Measurements from ENCODE around the gene KCNMA1.

KCNMA1 gene

DNA sequence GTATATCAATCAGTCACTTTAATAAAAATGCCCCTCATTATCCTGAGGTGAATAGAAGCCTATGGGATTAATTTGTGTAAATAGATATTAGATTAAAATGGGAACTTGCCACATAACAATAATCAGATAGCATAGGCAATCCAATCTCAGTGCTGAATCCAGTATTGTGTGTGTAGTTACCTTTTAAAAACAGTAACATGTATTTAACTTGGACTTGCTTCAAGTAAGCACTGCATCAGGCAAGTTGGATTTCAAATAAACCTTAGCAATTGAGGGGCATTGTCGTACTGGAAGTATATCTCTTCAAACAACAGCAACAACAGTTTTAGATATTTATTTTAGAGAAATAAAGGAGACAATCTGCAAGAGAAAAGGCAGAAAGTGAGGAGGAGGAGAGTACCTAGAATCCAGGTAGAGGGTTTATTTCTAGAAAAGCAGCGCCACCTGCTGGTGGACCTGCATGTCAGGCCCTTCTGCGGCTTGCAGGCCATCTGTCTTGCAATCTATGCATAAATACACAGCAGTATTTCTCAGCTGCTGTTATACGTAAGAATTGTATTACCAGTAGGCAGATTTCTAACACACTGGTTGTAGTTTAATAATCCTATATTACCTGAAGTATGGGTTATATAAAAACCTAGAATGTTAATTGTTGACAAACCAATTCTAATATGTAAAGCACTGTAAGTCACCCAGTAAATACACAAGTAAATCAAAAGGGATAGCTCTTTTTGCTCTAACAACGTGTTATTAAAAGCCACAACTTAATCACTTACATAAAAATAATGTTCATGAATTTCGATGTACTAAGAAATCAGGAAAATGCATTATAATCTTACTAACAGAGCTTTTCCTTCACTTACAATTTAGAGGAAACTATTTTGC is 652.8 kb downstream of the KCNMA1 start:
- peak; percentile 44 to 49 for DNase-seq (ENCODE audit: low read depth in 2 of 2)

DNA sequence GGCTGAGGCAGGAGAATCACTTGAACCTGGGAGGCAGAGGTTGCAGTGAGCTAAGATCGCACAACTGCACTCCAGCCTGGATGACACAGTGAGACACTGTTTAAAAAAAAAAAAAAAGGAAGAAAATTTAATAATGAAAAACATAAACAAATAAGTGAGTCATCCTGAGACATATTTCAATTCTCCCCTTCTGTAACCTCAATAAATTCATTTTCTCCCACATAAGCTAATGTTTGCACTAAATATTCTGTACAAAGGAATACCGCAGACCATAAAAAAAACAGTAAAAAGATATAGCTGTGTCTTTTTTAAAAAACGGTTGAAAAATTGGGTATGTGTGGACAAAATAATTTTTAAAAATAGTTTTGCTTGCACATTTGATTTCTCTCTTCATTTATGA is 654.0 kb downstream of the KCNMA1 start:
- DNase-seq (ENCODE audit: low read depth in 2 of 2): no peak

DNA sequence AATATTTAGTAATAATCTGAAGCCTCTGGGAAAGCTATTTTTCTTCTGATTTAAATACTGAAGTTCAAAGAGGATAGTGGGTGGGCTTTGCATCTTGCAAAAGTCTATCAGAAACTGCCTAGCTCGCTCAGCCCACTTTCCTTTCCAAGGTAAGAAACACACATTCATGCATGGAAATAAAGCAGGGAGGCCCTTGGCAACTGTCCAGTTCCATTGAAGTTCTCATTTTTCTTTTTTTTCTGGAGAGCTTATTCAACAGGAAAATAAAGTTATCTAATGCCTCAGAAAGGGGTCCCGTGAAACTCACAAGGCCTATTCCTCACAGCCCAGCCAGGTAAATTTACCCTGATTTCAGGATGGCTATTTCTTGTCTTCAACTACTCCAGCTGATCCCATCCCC is 654.9 kb downstream of the KCNMA1 start:
- no peak for DNase-seq (ENCODE audit: low read depth in 2 of 2)

DNA sequence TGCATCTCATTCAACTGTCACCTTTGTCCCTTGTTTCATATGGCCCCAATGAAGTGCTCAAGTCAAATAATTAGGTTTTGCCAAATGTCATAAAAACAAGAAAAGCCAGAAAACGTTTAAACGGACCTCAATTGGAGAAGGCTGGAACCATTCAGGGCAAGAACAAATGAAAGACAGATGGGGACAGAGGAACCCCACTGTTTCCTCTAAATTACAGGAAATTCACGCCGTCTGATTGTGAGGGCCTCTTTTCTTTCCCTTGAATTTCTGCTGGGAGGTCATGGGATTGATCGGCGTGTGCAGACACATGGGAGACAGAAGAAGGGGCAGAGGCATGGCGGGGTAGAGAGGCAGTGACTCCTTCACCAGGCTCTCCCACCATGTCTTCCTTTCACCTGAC is 656.4 kb downstream of the KCNMA1 start:
- no peak for DNase-seq (ENCODE audit: low read depth in 2 of 2)

DNA sequence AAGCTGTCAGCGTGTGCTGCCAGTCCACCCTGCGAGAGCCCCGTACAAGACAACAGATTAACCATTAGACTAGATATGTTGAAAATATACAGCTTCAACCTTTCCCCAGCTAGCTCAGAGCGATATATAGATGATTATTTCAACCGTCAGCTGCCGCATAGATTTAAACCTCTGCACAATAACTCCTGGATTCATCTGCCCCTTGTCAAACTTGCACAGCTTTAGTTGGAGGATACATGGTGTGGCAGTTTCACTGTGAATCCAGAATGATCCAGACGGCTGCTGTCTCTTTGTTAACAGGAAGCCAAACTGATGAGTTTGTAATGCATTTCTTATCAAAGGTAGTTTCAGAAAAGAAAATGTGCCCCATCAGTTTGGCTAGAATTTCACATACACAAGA is 659.7 kb downstream of the KCNMA1 start:
- DNase-seq (ENCODE audit: low read depth in 2 of 2): no peak

DNA sequence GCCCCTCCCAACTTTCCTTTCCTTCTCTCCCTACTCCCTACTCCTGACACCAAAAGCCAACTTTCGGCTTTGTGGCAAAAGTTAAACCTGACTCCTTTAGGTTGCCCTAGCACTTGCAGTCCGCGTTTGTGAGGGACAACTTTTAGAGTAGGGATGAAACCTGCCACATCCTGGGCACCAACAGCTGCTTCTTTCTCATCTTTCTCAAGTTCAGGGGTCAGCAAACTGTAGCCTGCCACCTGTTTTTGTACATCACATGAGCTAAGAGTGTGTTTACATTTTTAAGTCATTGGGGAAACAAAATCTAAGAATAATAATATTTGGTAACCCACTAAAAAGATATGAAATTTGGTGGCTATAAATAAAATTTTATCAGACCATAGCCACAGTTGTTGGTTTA is 660.6 kb downstream of the KCNMA1 start:
- DNase-seq (ENCODE audit: low read depth in 2 of 2): no peak

DNA sequence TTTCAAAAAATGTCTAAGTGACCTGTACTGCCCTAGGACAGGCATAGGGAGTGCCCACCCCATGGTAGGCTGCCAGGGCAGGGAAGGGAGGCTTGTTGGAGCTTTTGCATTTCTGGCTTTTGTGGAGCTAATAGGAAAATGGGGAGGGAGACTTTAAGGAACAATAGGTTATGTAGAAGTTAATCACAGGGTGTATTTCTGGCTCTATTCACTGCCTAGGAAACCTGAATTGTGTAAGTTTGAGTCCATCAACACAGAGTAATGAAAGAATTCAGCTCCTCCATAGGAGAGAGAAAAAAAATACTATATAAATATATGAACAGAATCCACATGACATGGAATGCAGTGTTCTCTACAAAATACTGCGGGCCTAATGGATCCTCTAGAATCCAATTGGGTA is 661.5 kb downstream of the KCNMA1 start:
- DNase-seq (ENCODE audit: low read depth in 2 of 2): no peak

DNA sequence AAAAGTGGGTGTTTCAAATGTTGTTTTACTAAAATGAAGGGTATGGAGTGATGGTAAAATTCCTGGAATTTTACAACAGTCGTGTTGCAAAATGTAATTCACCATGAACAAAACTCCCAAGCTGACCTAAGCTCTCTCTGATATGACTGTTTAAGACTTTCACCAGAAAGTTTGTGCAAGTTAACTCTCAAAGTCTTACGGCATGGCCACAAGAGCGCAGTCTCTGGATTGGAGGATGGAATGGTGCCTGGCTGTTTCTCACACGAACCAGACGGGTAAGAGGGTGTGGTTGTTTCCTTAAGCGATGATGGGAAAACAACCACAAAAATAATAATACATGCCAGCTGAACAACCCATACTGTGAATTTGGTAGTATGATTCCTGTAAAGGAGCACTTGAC is 662.5 kb downstream of the KCNMA1 start:
- no peak for DNase-seq (ENCODE audit: low read depth in 2 of 2)

DNA sequence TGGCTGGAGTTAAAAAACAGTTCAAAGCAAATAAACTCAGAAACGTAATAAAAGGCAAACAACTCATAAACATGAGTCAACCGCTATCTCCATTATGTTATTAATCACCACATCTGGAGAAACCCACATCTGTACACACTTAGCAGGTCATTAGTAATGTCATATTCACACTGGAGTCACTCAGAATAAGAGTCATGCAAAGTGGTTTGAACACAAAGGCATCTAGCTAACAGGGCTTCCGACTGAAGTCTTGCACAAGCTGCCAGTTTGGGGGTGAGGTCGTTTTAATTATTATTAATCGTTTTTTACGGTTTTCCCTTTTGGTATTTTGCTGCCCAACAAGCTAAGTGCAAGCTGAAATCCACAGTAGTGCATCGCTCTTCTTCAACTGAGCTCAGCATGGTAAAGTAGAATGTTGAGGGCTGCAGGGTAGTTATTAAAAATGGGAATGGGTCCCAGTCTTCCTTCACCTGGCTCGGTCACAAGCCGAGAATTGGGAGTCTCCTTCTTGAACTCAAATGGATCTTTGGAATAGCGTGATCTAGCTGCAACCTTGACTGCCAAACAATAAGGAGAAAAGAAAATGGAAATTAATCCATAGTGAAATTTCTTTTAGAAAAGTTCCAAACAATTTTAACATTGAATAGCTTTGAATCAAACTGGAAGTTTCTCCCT is 663.5 kb downstream of the KCNMA1 start:
- DNase-seq (ENCODE audit: low read depth in 2 of 2): no peak

DNA sequence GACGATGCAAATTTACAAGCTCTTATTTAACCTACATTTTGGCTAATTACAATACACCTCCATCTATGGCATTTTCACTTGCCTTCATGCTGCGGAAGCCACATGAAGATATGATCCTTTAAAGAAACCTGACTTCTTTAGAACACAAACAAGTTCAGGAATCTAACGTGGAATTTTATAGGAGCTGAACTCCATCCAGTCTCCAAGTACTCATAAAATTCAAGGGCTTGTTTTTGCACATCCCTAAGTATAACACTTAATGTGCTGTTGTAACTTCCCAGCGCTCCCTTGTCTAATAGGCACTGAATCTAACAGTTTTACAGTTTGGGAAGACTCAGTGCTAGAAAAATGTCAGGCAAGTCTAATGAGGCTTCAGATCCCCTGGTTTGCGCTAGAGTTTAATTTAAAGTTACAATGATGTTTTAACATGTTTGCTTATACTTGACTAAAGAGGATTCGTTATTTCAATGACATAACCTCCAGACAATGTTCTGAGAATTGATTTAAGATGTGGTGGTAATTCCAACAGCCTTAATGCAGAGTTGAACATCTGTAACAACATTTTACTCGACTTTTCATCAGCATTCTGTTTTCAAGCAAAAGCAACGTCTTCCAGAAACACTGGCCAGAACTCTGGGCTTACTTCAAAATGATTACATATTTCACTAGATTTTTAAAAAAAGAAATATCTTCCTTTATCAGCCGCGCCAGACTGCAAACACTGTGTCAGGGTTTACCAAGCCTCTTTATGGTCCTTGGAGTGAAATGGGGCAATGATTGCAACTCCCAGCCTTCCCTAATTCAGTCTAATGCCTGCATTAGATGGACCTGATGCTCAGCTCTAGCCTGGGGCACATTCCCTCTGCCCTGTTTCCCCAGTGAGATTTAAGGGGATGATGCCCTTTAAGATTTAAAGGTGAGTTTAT is 664.3 kb downstream of the KCNMA1 start:
- DNase-seq (ENCODE audit: low read depth in 2 of 2): no peak

DNA sequence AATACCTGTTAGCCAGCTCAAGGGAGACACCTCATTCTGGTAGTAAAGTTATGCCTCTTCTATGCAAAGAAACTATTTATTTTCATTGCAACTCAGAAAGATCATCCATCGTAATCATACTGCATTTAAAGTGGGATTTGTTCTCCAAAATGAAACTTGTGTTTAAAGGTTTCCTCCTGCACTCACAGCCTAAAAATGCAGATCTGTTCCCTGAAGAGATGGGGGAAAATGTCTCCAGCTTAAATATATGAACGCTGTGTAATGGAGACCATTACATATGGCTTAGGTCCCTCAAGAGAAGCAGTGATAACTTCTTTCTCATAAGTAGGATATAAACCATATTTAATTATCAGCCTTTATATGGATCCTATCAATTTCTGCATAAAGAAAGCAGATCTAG is 665.1 kb downstream of the KCNMA1 start:
- no peak for DNase-seq (ENCODE audit: low read depth in 2 of 2)

DNA sequence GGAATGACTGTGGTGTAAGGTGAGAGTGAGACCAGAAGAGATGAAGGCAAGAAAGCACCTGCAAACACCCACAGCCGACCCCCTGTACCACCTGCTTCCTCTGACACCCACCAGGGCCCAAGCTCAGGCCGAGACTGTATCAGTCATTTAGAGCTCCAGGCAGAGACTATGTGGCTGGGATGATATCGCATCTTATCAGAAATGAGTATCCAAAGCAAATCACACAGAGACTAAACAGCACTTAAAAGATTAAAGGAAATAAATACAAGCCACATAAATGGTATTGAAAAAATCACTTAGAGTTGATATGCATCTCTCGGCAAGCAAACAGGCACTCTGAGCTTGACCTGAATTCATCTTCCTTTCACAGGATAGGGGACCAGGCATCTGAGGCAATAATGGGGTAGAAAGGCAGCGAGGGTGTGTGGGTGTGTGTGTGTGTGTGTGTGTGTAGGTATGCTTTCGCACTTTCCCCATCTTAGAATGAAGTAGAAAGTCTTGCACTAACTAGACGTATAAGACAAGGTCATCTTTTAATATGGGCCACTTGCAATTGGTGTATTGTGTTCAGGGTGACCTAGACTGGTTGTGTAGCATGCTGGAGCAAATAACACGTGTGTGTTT is 665.9 kb downstream of the KCNMA1 start:
- no peak for DNase-seq (ENCODE audit: low read depth in 2 of 2)

DNA sequence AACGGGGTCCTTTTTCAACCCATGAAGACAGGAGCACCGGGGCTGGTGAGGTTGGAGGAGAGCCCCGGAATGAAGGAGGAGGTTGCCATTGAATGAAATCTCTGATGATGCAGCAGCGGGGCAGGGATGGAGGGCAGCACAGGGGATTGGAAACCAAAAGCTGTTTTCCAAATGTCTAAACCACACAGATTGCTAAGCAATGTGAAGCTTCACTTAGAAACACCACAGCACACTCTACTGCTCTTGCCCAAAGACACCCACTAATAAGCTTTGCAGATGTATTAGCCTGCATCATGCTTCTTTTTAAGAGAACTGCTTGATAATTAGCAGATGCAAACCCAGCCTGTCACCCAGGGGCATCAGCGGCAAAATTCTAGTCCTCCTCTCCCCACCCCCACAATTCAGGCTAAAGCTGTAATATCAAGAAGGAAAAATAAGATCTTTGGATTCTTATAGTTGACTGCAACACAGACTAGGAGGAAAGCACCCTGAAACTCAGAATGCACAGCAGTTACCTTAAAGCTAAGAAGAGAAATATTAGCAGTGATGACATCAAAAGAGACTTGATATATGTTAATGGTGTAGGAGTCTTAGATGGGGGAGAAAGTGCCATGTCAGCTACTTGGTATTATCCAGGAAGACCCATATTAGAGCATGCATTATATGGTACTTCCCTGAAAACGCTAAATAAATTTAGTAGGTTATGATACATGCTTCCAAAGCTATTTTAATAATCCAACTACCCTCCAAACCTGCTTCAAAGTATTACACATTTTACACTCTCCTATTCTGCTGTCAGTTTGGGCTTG is 666.7 kb downstream of the KCNMA1 start:
- DNase-seq (ENCODE audit: low read depth in 2 of 2): no peak

DNA sequence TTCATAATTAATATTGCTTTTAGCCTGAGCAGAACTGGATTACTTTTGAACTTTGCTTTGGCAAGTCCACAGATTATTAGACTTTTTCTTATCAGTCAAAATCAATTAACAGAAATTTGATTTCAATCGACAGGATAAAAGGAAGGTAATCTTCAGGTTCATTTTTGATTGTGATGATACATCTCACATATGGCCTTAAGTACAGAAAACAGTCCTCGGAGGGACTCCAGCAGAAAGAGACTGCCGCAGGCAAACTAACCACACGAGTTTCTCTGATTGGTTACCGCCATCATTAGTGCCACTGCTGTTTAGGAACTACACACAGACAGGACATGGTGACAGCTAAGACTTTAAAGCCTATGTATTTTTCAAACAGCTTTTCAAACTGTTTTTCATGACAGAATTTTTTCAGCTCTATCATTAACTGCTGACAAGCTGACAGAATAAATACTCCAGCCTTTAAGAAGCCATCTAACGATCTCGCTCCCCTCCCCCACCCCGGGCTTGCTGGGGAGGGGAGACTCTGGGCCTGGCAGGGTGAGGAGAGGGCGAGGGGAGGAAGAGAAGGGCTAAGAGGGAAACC is 668.2 kb downstream of the KCNMA1 start:
- no peak for DNase-seq (ENCODE audit: low read depth in 2 of 2)

DNA sequence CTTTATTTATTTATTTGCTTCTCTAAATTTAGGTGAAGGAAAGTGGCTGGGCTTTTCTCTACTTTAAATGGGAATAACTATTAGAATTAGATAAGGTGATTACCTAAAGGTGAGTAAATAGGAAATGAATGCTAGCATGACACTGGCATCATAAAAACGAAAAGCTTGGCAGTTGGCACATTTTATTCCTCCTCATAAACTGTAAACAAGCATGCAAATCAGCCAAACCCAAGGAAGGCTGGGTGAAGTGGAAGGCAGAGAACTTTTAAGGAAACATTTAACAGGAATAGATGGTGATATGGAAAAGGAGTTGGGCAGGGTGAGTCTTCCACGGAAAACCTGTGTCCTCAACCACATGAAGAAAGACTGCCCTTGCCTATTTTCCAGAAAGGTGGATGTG is 669.1 kb downstream of the KCNMA1 start:
- no peak for DNase-seq (ENCODE audit: low read depth in 2 of 2)

DNA sequence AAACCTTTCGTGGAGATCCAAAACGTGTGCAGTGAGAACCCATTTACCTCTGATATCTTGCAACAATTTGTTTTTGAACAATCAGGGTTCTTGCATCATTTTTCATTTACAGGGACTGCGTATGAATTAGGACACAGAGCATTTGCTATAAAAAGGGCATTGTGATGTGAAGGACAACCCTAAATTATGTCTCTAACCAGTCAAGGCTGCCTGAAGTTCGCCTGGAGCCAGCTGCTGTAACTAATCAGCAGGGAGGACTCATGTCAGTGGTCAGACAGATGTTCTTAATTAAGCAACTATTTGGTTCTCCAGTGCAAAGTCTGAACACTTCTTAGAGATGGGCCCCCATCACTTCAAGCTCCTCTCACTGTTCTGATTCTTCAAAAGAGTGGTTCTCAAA is 674.8 kb downstream of the KCNMA1 start:
- no peak for DNase-seq (ENCODE audit: low read depth in 2 of 2)

DNA sequence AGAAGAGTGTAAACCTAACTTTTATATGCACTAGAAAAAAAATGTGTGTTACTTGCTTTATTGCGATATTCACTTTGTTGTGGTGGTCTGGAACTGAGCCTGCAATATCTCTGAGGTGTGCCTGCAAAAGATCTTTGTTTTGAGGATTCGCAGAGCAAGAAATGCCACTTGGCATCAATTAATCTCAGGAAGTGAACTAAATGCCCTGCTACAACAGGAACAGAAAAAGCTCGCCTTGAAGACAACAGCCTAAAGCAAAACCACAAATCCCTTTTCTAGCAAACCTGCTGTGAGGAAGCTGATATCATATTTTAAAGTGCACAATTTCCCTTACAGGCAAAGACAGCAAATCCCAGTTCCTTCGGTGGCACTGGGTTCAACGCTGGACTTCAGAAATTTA is 675.8 kb downstream of the KCNMA1 start:
- DNase-seq (ENCODE audit: low read depth in 2 of 2): no peak

DNA sequence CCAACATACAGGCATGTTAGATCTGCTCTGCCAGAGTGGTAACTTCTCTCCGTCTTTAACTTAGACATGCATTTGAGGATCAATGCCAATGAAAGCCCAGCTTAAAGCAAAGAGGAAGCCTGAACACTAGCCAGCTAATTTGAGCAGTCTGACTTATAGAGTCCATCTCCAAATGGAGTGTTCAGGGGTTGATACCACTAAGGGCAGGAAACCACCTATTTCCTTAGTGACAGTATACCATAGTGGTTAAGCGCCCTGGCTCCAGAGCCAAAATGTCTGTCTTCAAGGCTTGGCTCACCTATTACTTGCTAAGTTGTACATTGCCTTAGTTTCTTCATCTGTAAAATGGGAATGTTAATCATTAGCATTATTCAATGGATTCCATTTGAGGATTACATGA is 678.5 kb downstream of the KCNMA1 start:
- DNase-seq (ENCODE audit: low read depth in 2 of 2): no peak

DNA sequence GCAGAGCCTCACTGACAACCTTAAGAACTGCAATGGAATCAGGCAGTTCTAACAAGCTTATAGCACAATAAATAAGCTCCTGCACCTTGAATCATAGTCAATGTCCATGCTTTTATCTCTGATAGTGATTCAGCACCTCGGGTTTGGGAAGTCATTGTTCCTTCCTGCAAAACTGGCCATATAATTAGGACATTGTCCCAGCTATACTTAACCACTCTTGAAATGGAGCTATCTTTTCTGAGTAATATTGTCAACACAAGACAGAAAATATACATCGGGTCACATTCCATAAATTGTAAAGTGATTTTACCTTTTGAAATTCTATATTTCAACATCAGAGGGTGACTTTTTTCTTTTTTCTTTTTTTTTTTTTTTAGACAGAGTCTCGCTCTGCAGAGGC is 682.8 kb downstream of the KCNMA1 start:
- no peak for DNase-seq (ENCODE audit: low read depth in 2 of 2)

DNA sequence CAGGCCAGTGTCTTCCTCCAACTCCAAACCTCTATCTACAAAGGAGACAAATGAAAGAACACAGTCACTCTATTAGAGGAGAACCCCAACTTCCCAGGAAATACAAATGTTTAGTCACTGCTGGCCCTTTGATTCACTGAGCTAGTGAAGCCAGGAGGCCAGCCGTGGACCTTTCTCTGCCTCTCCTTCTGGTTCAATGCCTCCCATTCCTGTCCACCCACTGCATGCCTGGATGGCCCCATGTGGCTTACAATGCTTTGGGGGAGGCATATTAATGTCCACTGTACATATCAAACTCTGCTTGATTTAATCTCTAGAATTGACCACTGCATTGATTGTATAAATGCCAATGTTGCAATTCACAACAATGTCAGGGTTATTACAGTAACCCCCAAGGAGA is 687.3 kb downstream of the KCNMA1 start:
- DNase-seq (ENCODE audit: low read depth in 2 of 2): no peak

DNA sequence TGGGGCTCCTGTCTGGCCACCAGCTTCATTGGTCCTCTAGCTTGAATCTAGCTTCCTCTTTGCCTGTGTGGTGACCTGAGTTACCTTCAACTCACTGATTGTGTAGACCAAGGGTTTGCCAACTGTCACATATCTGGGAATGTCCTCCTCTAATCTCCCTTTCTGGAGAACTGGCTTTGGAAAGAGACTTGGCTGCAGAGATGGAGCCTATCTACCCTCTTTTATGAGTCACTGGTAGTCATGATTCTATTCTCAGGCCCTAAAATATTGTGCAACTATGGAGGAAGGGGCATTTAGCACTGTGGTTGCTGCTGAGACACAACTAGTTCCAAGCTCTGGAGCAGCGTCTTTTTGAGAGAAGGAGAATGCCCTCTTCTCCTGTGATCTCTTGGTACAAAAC is 691.3 kb downstream of the KCNMA1 start:
- no peak for DNase-seq (ENCODE audit: low read depth in 2 of 2)

Measured in stimulated activated CD8-positive, alpha-beta memory T cell treated with anti-CD3 and anti-CD28 coated beads, Interleukin-2, amount 100 ng/mL, for 48 hours (primary cell).